GM20431 (cell line): ENCODE measurements around the gene UXS1.

Source experiments
- in situ Hi-C: fragments of 300-500 bp; cut with MseI, MboI; formaldehyde crosslinking; loops from one replicate; pipeline ENCODE4 v1.15.0; 2020; ENCODE audit warnings: low sequenced_read_pairs; ENCODE audit not compliant: unreplicated experiment

The UXS1 gene

GRCh38 chr2:106191511-106192016 is 2.5 kb downstream of the UXS1 start:
- in situ Hi-C loops: no loop called here

GRCh38 chr2:106189764-106190468 is 4.2 kb downstream of the UXS1 start:
- in situ Hi-C loops: no loop called here

GRCh38 chr2:106189325-106189724 is 4.8 kb downstream of the UXS1 start:
- in situ Hi-C loops: no loop called here

- in situ Hi-C loops: no loop called here
These were observed 6.7 kb downstream of the UXS1 start for GRCh38 chr2:106187273-106187891.

GRCh38 chr2:106185475-106186184 is 8.5 kb downstream of the UXS1 start:
- in situ Hi-C loops: no loop called here

GRCh38 chr2:106184857-106185256 is 9.2 kb downstream of the UXS1 start:
- in situ Hi-C loops: no loop called here

GRCh38 chr2:106184394-106184793 is 9.7 kb downstream of the UXS1 start:
- in situ Hi-C loops: no loop called here

GRCh38 chr2:106183101-106183696 is 10.9 kb downstream of the UXS1 start:
- in situ Hi-C loops: no loop called here

GRCh38 chr2:106181064-106181463 is 13.0 kb downstream of the UXS1 start:
- in situ Hi-C loops: no loop called here

GRCh38 chr2:106180602-106181001 is 13.5 kb downstream of the UXS1 start:
- in situ Hi-C loops: no loop called here

GRCh38 chr2:106178716-106179115 is 15.4 kb downstream of the UXS1 start:
- in situ Hi-C loops: no loop called here

GRCh38 chr2:106177581-106177980 is 16.5 kb downstream of the UXS1 start:
- in situ Hi-C loops: no loop called here

GRCh38 chr2:106176446-106177099 is 17.5 kb downstream of the UXS1 start:
- in situ Hi-C loops: no loop called here

GRCh38 chr2:106175086-106175850 is 18.8 kb downstream of the UXS1 start:
- in situ Hi-C loops: no loop called here

- in situ Hi-C loops: no loop called here
These were observed 20.0 kb downstream of the UXS1 start for GRCh38 chr2:106174056-106174455.

- in situ Hi-C loops: no loop called here
These were observed 21.5 kb downstream of the UXS1 start for GRCh38 chr2:106172649-106173048.

- in situ Hi-C loops: no loop called here
These were observed 25.4 kb downstream of the UXS1 start for GRCh38 chr2:106168657-106169056.

GRCh38 chr2:106167067-106167466 is 27.0 kb downstream of the UXS1 start:
- in situ Hi-C loops: no loop called here

- in situ Hi-C loops: no loop called here
These were observed 28.5 kb downstream of the UXS1 start for GRCh38 chr2:106165561-106165960.
